GM12801 (cell line): Measurements from ENCODE around the gene IRF6.

ENCODE experiments used
- TF ChIP-seq, protein P1 (sequence below): IDR thresholded peaks from one replicate; pipeline ENCODE4 v1.5.1; 2011; ENCODE audit warnings: control low read depth; ENCODE audit not compliant: insufficient read length; ENCODE audit errors: extremely low read depth

IRF6 gene

GRCh38 chr1:209820986-209821385, 15.0 kb upstream of the IRF6 start:
- TF ChIP-seq, protein P1, sequence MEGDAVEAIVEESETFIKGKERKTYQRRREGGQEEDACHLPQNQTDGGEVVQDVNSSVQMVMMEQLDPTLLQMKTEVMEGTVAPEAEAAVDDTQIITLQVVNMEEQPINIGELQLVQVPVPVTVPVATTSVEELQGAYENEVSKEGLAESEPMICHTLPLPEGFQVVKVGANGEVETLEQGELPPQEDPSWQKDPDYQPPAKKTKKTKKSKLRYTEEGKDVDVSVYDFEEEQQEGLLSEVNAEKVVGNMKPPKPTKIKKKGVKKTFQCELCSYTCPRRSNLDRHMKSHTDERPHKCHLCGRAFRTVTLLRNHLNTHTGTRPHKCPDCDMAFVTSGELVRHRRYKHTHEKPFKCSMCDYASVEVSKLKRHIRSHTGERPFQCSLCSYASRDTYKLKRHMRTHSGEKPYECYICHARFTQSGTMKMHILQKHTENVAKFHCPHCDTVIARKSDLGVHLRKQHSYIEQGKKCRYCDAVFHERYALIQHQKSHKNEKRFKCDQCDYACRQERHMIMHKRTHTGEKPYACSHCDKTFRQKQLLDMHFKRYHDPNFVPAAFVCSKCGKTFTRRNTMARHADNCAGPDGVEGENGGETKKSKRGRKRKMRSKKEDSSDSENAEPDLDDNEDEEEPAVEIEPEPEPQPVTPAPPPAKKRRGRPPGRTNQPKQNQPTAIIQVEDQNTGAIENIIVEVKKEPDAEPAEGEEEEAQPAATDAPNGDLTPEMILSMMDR: no peak

- TF ChIP-seq, protein P1: no peak
Measured at GRCh38 chr1:209819058-209819457, 13.1 kb upstream of the IRF6 start.

DNA sequence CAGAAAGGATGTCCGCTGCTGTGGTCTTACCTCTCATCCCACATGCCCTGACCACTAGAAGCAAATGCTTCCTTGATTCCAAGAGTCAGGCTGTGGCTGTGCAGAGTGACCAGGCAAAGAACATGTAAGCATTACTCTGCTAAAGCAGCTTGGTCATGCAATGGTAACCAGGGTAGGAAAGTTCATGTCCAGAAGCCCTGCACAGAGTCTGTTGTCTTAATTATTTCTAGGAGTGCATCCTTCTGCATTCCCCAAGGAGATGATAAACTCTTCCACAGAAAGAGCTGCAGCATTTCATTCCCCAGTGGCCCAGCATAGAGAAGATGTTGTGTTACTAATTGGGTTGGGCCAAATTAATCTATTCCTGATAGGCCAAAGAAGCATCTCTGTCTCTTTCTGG, 11.7 kb upstream of the IRF6 start:
- TF ChIP-seq, protein P1: no peak

- TF ChIP-seq, protein P1: no peak
Measured at GRCh38 chr1:209816923-209817322, 11.0 kb upstream of the IRF6 start.

- TF ChIP-seq, protein P1: no peak
Measured at GRCh38 chr1:209815931-209816341, 10.0 kb upstream of the IRF6 start.

GRCh38 chr1:209815490-209815889, 9.5 kb upstream of the IRF6 start:
- TF ChIP-seq, protein P1: no peak

DNA sequence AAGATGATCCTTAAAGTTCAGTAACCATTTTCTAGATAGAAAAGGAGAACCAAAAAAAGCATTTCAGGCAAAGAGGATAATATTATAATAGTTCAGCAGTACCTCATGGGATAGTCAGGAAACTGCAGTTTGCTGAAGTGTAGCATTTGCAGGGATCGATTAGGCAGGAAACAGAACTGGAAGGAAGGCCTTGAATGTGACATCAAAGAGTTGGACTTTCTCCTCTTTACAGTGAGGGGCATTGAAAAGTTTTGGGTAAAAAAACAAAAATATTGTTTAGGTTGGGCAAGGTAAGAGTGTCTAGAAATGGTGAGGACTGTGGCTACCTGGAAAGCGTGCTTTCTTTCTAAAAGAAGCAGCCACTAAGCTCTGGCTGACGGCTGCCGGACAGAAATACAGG, 8.0 kb upstream of the IRF6 start:
- TF ChIP-seq, protein P1: no peak

DNA sequence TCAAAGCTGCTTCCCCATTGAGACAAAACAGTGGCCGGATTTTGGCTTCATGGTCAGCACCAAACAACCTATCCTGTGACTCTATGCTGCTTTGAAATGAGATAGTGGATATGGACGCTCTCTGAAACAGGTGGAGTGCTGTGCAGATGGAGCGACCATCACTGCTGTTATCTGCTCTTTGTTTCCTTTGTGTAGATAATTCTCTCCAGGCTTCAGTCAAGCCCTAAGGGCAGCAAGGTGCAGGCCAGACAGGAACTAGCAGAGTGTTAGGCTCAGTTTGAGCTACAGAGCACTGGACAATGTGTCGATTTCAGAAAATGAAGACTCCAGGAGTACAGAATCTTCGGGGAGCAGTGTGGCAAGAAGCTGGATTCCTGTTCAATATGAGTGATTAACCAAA, 4.8 kb upstream of the IRF6 start:
- TF ChIP-seq, protein P1: no peak
